T-helper 9 cell (primary cell): ENCODE results near the gene LYL1.

Source experiments
- DNase-seq: peaks from one replicate; pipeline ENCODE4 v3.0.0-alpha.2; 2020

LYL1 gene

GRCh38 chr19:13104360-13104847 lies 1.7 kb upstream of the LYL1 start:
- peak; percentile 64 for DNase-seq

- no peak for DNase-seq
These were observed 1.1 kb upstream of the LYL1 start for GRCh38 chr19:13103581-13104359.

- no peak for DNase-seq
These were observed 317 bp downstream of the LYL1 start for GRCh38 chr19:13102416-13102665.

- no peak for DNase-seq
These were observed 855 bp downstream of the LYL1 start for GRCh38 chr19:13101590-13102415.

- DNase-seq, result no peak
These were observed 1.6 kb downstream of the LYL1 start for GRCh38 chr19:13100841-13101589.

- no peak for DNase-seq
These were observed 2.5 kb downstream of the LYL1 start for GRCh38 chr19:13100031-13100588.

DNA sequence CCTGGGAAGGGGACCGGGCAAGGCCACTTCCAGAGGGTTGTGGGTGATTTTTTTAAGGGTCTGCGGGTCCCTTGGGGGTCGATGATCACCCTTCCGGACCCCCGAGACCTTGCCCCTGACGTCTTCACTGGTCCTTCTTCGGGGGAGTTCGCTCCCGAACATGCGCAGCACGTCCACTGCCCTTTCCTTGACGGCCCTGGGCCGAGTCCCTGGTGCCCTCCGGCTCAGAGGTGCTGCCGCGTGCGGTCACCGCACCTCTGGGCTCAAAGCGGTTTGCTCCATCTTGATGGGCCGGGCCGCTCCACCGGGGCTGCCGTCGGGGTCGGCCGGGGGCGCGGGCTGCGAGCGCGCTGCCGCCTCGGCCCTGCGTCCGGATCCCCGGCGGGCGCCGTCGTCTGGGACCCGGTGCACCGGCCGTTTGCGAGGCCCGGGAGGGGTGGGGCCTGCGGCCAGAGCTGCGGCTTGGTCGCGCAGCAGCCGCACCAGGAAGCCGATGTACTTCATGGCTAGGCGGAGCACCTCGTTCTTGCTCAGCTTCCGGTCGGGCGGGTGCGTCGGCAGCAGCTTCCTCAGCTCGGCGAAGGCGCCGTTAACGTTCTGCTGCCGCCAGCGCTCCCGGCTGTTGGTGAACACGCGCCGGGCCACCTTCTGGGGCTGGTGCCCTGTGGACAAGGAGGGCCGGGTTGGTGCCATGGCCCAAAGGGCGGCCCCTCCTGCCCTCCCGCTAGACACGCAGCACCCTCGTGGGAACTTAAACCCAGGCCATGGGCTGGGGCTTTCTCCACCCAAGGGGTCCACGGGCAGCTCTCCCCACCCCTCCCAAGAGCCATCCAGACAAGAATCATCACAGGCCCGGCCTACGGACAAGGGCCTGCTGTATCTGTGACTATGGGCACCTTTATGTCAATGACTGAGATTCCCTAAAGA lies 3.3 kb downstream of the LYL1 start:
- DNase-seq, result peak; percentile 72

DNA sequence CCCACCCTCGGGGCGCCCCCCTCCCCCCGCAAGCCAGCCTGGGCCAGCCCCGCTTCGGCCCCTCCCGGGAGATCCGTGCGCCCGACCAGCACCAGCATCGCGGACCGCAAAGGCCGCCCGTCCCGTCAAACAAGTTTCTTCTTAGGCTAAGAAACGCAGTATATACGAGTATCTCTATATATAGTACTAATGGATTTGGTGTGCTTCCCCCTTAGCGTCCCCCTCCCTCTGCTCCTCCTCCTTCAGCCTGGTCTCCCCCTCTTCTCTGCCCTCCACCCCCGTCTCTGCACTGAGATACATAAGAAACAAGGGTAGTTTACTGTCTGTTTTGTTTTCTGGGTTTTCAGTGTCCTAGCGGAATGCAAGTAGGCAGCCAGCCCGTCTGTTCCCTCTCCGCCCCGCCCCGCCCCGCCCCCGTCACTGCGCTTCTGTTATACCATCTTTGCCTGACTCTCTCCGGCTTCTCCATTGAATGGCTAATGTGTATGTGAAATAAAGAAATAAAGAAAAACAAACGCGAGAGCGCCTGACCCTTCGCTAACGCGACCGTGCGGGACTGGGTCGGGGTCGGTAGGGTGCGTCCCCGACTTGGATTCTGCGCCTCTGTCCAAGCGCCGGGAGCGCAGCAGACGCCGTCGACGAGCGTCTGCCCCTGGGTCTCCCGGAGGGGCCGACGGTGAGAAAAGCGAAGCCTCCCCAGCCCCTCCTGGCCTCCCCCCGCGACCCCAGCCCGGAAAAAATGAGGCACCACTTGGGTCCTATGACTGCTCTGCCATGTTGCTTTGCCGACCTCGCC lies 4.2 kb downstream of the LYL1 start:
- no peak for DNase-seq

DNA sequence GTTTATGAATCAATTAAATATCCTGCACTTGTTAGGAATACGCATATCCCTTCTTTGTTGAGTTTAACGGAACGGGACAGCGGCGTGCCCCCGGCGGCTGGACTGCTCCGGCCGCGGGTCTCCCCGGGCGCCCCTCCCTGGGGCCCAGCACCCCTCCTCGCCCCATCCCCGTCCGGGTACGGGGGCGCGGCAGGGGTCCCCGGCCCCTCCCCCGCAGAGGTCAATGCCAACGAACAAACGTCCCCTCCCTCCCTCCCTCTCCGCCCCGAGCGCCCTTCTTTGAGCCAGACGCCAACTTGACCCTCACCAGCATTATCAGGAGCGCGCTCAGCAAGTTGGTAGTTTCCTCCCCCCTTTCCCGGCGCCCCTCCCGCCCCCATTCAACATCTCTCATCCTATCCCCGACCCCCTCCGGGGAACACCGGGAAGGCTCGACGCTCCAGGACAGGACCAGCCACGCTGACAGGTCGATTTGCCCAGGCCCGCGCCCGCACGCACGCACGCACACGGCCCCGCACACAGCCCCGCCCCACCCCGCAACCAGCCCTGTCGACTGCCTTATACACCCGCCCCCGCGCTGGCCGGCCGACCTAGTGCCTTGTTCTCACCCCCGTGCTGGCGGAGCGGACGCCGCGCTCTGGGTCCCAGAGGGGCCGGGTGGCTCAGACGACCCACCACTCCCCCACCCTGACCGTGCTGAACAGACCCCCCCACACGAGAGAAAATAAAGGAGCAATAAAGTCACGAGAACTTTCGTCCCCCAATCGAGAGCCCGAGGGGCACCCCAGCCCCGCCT lies 5.0 kb downstream of the LYL1 start:
- DNase-seq, result no peak

DNA sequence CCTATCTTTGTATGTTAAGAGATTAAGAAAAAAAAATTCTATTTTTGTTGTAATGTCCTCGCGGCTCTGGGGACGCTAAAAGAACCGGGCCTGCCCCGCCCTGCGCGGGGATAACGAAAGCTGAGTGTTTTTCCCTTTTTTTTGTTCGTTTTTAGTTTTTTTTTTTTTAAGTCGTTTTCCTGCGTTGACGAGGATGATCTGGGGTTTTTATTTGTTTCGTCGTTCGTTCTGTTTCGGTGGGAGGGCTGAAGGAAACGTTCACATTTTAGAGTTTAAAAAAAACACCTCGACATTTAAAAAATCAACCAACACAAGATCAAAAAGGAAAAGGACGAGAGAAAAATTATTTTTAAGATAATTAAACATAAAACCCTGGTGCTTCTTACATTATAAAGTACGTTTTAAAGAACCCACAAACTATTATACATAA lies 5.6 kb downstream of the LYL1 start:
- no peak for DNase-seq

DNA sequence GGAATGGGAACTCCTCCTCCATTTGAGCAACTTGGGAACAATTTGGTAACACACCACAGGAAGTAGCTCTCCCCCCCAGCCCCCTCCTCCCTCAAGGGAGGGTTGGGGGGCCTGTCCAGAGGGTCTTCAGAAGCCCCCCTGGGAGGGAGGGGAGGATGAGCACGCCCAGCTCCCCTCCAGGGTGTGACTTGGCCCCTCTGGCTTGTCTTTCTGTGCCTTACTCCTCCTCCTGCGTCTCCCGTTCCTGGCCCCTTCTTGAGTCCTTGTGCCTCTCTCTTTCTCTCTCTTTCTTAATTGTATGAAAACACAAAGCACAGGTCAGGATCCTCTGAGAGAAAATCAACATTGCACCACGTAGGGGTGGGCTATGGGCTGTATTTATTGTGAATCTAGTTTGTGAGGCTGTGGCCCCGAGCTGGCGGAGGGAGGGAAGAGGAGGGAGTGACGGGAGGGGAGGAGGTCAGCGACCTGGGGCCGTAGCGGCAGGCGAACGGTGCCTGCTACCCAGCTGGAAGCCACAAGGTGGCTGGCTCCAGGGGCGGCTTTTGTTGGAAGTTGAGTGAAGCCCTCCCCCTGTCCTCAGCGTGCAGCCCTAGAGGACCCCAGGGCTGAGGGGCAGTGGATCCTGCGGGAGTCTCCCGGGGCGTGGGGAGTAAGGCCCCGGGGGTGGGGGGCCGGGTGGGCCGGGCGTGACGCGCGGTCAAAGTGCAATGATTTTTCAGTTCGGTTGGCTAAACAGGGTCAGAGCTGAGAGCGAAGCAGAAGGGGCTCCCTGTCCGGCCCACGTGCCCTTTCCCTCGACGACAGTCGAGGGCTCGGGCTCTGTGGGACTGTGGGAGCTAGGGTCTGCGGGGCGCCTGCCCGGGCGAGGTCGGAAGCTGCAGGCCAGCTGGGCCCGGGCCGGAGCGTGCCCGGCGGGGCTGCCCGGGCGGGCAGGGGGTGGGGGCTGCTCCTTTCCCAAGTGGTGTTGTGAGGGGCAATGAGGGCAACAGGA lies 6.4 kb downstream of the LYL1 start:
- DNase-seq, result no peak

DNA sequence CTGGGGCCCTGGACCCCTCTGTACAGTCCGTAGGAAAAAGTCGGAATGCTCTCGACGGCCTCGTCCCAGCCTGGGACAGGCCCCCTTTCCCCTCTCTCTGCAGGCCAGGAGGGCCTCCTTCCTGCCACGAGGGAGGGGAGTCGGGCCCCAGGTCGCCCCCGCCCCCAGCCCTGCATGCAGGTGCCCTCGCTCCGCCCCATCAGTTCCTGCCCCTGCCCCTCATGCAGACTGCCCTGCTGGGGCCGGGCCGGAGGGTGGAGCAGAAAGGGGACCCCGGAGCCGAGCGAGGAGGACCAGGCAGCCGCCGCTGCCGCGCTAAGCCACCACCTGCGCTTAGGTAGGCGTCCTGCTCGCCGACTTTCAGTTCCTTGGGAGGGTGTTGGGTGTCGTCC lies 7.3 kb downstream of the LYL1 start:
- DNase-seq, result no peak

GRCh38 chr19:13094771-13095392 lies 7.8 kb downstream of the LYL1 start:
- no peak for DNase-seq

- DNase-seq, result no peak
These were observed 8.6 kb downstream of the LYL1 start for GRCh38 chr19:13094106-13094504.

DNA sequence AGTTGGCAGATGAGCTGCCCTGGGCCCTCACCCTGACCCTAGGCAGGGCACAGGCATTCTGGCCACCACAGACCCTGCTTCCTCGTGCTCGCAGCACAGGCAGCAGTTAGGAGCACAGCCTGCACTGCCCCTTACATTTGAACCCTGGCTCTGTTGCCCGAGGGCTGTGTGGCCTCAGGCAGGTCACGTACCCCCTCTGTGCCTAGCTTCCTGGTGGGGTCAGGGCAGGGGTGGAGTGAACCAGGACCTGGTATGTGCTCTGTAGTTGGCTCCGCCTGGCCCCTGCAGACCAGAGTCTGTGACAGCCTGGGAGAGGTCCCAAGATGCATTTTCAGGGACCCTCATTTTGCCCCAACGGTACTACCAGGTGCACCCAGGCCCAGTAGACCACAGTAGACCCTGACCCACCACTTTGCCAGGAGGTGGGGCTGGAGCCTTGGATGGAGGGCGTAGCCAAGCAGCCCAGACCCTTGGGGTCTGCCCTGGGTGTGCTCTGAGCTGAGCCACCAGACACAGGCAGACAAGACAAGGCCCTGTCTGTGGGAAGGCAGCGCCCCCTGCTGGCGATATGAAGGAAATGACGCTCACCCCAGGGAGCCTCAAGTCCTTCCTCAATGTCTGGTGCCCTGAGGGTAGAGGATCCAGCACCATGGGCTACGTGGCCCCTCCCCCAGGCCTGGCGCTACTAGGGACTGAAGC lies 9.1 kb downstream of the LYL1 start:
- DNase-seq, result peak; percentile 72

DNA sequence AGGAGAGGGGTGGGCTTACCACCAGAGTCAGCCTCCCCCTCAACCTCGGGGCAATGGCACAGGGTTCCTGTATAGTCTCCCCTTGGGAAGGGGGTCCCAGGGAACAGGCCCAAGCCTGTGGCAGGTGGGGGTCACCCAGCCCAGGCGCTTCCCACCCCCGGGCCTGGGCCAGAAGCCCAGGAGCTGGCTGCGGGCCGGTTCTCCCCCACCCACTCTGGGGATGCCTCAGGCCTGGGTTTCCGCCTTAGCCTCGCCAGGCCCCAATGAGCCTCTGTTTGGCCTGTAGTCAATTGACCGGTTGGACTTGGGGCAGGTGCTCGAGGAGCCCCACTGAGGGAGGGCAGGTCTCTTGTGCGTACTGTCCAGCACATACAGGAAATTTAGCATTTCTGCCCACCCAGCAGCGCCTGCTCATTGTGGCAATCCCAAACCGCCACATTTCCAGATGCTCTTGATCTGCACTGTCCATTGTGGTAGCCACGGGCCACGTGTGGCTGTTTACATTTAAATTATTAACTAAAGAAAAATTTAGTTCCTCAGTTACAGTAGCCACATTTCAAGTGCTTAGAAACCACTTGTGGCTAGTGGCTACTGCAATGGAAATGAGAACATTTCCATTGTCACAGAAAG lies 9.9 kb downstream of the LYL1 start:
- no peak for DNase-seq

DNA sequence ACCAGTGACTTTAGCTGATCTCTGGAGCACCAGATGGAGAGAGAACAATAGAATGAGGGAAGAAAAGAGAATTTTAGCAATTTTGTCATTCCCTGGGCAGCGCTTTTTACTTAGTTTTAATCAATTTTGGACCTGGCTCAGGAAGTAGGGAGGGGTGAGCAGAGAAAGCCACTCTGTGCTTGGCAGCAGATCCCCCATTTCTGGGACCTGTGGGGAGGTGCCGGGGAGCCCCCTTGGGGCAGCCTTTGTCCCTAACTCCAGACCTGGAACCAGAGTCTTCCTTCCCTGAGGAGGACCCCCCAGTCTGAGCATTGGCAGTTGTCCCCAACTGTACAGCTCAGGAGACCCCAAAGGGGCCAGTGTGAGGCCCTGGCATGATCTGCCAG lies 10.5 kb downstream of the LYL1 start:
- DNase-seq, result no peak
